NCI-H2029 treated with DMSO at 0.1 percent for 48 hours (cell line): ENCODE results near the gene PMEPA1.

Experiments used
- DNase-seq: peaks from one replicate; lab custom pipeline; 2025; lab: John Stamatoyannopoulos, UW

PMEPA1 gene

GRCh38 chr20:57709823-57710799, at the start of gene PMEPA1:
PMEPA1 (minus strand) TSS chr20:57710015; CDS start chr20:57709582, 433 bp downstream.
- DNase-seq: peak; percentile 84

DNA sequence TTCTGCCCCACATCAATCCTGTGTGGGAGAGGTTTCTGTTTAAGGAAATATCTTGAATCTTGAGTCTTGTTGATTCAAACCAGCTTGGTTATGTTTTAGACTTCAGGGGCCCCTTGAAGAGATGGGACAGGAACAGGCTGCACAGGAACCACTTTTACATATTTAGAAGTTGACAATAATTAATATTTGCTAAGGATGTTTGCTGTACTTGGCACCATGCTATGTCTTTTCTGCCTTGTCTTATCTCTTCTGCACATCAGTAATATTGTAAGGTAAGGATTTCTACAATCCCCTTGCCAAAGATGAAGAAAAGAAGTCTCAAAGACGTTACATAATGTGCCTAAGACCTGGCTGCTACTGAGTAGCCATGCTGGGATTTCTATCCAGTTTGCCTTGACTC, 48.0 kb upstream of the PMEPA1 start:
- no peak for DNase-seq

GRCh38 chr20:57756921-57757320, 47.1 kb upstream of the PMEPA1 start:
- no peak for DNase-seq

GRCh38 chr20:57756213-57756612, 46.4 kb upstream of the PMEPA1 start:
- DNase-seq: no peak

- DNase-seq: no peak
Measured at GRCh38 chr20:57755609-57756008, 45.8 kb upstream of the PMEPA1 start.

- DNase-seq: no peak
Measured at GRCh38 chr20:57754190-57754589, 44.4 kb upstream of the PMEPA1 start.

DNA sequence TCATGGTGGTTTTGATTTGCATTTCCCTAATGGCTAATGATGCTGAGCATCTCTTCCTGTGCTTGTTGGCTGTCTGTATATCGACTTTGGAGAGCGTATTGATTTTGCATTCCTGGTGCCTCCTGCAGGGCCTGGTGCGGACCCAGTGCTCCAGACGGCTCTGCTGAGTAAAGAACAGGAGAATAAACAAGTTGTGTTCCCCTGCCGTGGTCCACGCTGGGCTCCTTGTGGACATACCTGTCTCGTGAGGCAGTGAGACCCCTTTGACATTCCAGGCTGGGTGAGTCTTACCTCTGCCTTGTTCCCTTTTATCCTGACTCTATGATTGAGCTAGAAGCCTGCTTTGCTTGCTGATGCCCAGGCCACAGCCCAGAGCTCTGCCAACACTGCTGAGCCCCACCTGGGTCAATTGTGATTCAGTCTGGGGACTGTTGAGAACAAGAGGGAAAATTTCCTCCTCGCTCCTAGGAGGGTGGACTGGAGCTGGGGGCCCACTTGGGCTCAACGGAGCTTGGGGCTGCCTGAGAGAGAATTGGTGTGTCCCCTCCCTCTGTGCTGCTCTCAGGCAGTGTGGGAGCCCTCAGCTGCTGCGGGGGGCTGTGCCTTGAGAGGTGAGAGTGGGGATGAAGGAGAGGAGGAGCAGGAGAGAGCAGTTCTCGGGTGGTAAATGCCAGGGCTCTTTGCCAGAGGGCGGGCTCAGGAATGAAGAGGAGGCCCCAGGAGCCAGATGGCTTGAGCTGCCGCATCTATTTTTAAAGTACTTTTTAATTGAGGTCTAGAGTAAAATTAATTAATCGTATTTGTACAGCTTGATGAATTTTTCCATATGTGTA, 43.7 kb upstream of the PMEPA1 start:
- DNase-seq: no peak

DNA sequence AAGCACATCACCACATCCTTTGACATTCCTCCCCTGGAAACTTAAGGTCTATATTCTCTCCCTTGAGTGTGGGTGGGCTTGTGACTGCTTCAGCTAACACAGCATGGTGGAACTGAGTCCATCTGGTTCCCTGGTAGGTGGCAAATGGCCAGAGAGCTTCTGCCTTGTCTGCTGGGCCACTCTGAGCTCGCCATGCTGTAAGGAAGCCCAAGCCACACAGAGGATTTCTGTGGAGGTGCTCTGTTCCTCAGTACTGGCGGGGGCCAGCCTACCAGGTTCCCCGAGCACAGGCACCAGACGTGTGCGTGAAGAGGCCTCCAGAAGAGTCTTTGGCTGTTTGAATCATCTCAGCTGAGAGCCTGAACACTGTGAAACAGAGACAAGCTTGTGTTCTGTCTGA, 41.6 kb upstream of the PMEPA1 start:
- no peak for DNase-seq

- DNase-seq: no peak
Measured at GRCh38 chr20:57749869-57750268, 40.1 kb upstream of the PMEPA1 start.

DNA sequence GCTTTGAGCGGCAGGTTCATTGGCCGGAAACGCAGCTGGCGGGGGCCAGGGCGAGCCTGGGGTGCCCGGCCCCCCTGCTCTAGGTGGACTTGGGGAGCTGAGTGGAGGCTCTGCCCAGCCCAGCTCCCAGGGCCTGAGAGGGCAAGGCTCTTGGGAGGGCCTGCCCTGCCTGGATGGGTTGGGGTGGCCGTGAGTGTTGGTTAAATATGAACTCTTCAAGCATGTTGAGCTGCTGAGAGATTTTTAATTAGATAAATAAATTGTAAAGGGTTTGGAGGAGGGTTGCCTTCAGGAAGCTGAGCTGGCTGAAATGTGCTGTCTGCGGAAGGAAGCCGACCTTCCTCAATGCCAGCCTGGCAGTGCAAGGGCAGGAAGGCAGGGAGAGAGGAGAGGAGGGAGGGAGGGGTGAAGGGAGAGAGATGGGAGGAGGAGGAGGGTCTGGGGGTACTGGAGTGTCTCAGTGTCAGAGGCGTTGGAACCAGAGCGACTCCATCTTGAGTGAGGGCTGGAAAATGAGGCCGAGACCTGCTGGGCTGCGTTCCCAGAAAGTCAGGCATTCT, 39.4 kb upstream of the PMEPA1 start:
- no peak for DNase-seq

- DNase-seq: peak; percentile 35
Measured at GRCh38 chr20:57748601-57749130, 38.9 kb upstream of the PMEPA1 start.

DNA sequence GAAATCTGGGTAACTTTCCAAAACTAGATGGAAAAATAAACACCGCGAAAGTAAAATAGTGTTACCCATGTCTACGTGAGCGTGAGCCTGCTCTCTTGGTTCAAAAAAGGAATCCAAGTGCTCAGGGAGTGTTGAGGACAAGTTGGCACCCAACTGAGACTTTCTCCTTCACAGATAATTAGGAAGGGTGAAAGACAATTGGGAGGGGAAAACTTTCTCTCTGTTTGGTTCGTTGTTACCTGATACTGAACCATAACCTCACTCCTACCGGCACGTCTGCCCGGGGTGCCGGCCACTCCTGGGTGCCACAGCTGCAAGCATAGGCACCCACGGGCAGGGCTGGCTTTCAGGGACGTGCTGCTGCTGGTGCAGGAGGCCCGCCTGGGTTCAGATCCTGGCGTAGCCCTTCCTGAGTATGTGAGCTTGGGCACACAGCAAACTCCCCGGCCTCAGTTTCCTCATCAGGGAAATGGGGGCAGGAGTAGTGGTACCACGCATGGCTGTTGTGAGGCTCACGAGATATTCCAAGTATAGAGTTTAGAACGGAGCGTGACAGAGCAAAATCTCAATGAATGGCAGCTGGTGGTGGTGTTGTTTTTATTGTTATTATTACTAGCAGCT, 38.2 kb upstream of the PMEPA1 start:
- no peak for DNase-seq

- no peak for DNase-seq
Measured at GRCh38 chr20:57746832-57747404, 37.1 kb upstream of the PMEPA1 start.

GRCh38 chr20:57746201-57746600, 36.4 kb upstream of the PMEPA1 start:
- no peak for DNase-seq

DNA sequence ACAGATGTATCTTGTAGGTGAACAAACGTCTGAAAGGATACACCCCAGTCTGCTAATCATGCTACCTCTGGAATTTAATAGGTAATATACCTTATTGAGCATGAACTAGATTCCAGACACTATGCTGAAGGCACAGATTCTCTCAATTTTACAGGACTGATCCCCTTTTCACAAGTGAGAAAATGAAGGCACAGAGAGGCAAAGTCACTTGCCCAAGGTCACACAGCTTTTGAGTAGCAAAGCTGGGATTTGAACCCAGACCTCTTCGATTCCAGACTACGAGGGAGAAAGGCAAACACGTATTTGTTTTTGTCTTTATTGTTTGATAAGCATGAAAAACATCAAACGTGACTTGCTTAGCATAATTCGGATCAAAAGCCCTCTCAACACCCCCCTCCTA, 34.4 kb upstream of the PMEPA1 start:
- DNase-seq: no peak

DNA sequence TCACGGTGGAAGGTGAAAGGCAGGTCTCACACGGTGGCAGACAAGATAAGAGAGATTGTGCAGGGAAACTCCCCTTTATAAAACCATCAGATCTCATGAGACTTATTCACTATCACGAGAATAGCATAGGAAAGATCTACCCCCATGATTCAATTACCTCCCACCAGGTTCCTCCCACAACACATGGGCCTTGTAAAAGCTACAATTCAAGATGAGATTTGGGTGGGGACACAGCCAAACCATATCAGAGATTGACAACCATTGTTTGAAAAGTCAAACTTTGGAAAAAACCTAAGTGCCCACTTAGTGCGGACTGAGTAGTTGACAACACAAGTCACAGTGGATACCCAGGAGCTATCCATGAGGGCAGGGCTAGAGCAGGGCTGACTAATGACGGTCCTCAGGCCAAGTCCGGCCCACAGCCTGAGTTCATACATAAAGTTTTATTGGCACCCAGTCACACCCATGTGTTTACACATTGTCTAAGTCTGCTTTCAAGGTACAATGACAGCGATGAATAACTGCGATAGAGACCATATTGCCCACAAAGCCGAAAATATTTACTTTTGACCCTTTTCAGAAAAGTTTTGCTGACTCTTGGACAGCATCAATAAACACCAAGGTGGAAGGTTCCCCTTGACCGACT, 33.8 kb upstream of the PMEPA1 start:
- no peak for DNase-seq

GRCh38 chr20:57742507-57743181, 32.8 kb upstream of the PMEPA1 start:
- no peak for DNase-seq

DNA sequence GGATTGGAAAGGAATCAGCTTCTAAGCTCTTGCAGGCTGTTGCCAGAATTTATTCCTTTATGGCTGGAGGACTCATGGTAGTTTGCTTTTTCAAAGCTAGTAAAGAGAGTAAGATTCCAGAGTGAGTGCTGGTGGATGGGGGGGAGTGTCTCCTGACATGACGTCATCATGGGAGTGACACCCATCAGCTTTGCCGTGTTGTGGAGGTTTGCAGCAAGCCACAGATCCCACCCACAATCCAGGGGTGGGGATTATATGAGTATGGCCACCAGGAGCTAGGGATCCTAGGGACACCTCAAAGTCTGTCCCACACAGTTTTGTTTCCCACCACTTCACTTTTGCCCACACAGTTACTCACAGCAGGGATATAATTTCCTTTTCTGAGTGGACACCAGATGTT, 28.7 kb upstream of the PMEPA1 start:
- DNase-seq: no peak

- DNase-seq: no peak
Measured at GRCh38 chr20:57738053-57738452, 28.2 kb upstream of the PMEPA1 start.

- no peak for DNase-seq
Measured at GRCh38 chr20:57737349-57737748, 27.5 kb upstream of the PMEPA1 start.
